ENCODE measurements around the gene CALML3. TPM values are rescaled to one million over a fixed set of nuclear protein-coding genes. Genes with fewer than 3 reads are reported as not detected.

The CALML3 gene
- total RNA-seq, 1 donor from 2014 or later = 9.4 TPM

- no peak for DNase-seq
Observed at GRCh38 chr10:5506751-5507648, 17.8 kb upstream of the CALML3 start.

GRCh38 chr10:5507649-5508131, 17.1 kb upstream of the CALML3 start:
- no peak for DNase-seq

GRCh38 chr10:5508161-5508604, 16.6 kb upstream of the CALML3 start:
- DNase-seq = no peak

- no peak for DNase-seq
Observed at GRCh38 chr10:5508786-5509185, 16.0 kb upstream of the CALML3 start.

- no peak for DNase-seq
Observed at GRCh38 chr10:5509236-5509635, 15.5 kb upstream of the CALML3 start.

- no peak for DNase-seq
Observed at GRCh38 chr10:5509691-5510090, 15.1 kb upstream of the CALML3 start.

GRCh38 chr10:5510281-5511072, 14.3 kb upstream of the CALML3 start:
- peak; percentile 60 for DNase-seq

GRCh38 chr10:5511231-5511884, 13.4 kb upstream of the CALML3 start:
- no peak for DNase-seq

- no peak for DNase-seq
Observed at GRCh38 chr10:5511885-5512280, 12.9 kb upstream of the CALML3 start.

GRCh38 chr10:5512331-5512730, 12.4 kb upstream of the CALML3 start:
- DNase-seq = no peak

- DNase-seq = peak; percentile 41
Observed at GRCh38 chr10:5512881-5513612, 11.7 kb upstream of the CALML3 start.

GRCh38 chr10:5514226-5514850, 10.4 kb upstream of the CALML3 start:
- no peak for DNase-seq

- no peak for DNase-seq
Observed at GRCh38 chr10:5515948-5516761, 8.6 kb upstream of the CALML3 start.

GRCh38 chr10:5517546-5517945, 7.2 kb upstream of the CALML3 start:
- no peak for DNase-seq

- DNase-seq = peak; percentile 35
Observed at GRCh38 chr10:5518143-5518542, 6.6 kb upstream of the CALML3 start.

GRCh38 chr10:5519054-5519453, 5.7 kb upstream of the CALML3 start:
- DNase-seq = no peak

- no peak for DNase-seq
Observed at GRCh38 chr10:5522913-5523560, 1.7 kb upstream of the CALML3 start.

- DNase-seq = no peak
Observed at GRCh38 chr10:5523796-5524574, 776 bp upstream of the CALML3 start.
